NCI-H345 treated with DMSO at 0.1 percent for 48 hours (cell line): Measurements from ENCODE around the gene MIDN.

Experiments used
- DNase-seq: peaks from one replicate; lab custom pipeline; 2025; ENCODE audit not compliant: unreplicated experiment; lab: John Stamatoyannopoulos, UW

MIDN gene

GRCh38 chr19:1220976-1221903 is 27.1 kb upstream of the MIDN start:
- no peak for DNase-seq

GRCh38 chr19:1221904-1222255 is 26.5 kb upstream of the MIDN start:
- DNase-seq: no peak

- DNase-seq: no peak
Observed at GRCh38 chr19:1222394-1222793, 26.0 kb upstream of the MIDN start.

- DNase-seq: no peak
Observed at GRCh38 chr19:1223018-1223855, 25.1 kb upstream of the MIDN start.

GRCh38 chr19:1224047-1224825 is 24.1 kb upstream of the MIDN start:
- DNase-seq: no peak

- no peak for DNase-seq
Observed at GRCh38 chr19:1224847-1225246, 23.5 kb upstream of the MIDN start.

GRCh38 chr19:1225440-1226226 is 22.8 kb upstream of the MIDN start:
- no peak for DNase-seq

GRCh38 chr19:1226227-1226518 is 22.2 kb upstream of the MIDN start:
- no peak for DNase-seq

- DNase-seq: no peak
Observed at GRCh38 chr19:1226522-1227303, 21.7 kb upstream of the MIDN start.

- no peak for DNase-seq
Observed at GRCh38 chr19:1227304-1228054, 20.9 kb upstream of the MIDN start.

GRCh38 chr19:1228161-1228957 is 20.0 kb upstream of the MIDN start:
- no peak for DNase-seq

- DNase-seq: no peak
Observed at GRCh38 chr19:1229056-1229923, 19.1 kb upstream of the MIDN start.

GRCh38 chr19:1229924-1230782 is 18.2 kb upstream of the MIDN start:
- DNase-seq: no peak

GRCh38 chr19:1230783-1231489 is 17.4 kb upstream of the MIDN start:
- DNase-seq: no peak

- DNase-seq: no peak
Observed at GRCh38 chr19:1231729-1232637, 16.4 kb upstream of the MIDN start.
